HCT116 (cell line): ENCODE measurements around the gene XKR8. TPM values are rescaled to one million over a fixed set of nuclear protein-coding genes. Genes with fewer than 3 reads are reported as not detected.

Experiments used
- ATAC-seq: fragments of 200-7000 bp; cut with Tn5 transposase; 2 replicates; pipeline ENCODE4 v1.9.1; 2020; ENCODE audit warnings: mild to moderate bottlenecking, moderate library complexity
- BruUV-seq: library from RNA; stranded (reverse); fragments of 400-500 nt; replicated peaks from 2 replicates; lab custom pipeline; 2021; lab: Mats Ljungman, UMichigan
- CTCF ChIA-PET: fragments of 300-600 bp; sonication (Branson Sonifier 250); formaldehyde crosslinking; loops from one replicate; lab custom pipeline; 2021; ENCODE audit warnings: antibody characterized with exemption; lab: Charles Lee
- POLR2A ChIA-PET: fragments of 300-600, 350-600 bp; sonication (Branson Sonifier 250); formaldehyde crosslinking; loops from one replicate; lab custom pipeline; 2021; ENCODE audit warnings: antibody characterized with exemption; lab: Charles Lee
- RAD21 ChIA-PET, 2 experiments: fragments of 300-600 bp; sonication (Branson Sonifier 250); formaldehyde crosslinking; loops; one replicate each; lab custom pipeline; 2023; ENCODE audit warnings: low total read pairs in 2 of 2; ENCODE audit not compliant: uncharacterized antibody in 2 of 2, unreplicated experiment in 2 of 2, low non-redundant PET in 1 of 2; lab: Charles Lee
- DNase-seq: peaks from one replicate; pipeline ENCODE4 v3.0.0-alpha.2; 2010; ENCODE audit warnings: low read depth, low spot score
- H2AFZ ChIP-seq: fragments of 200-600 bp; shearing (Covaris generic), sonication (generic); 2 replicates; pipeline ENCODE4 v1.6.1; 2017; ENCODE audit warnings: low read depth, mixed run types, mixed read lengths, antibody characterized with exemption, low read length; ENCODE audit not compliant: poor library complexity, severe bottlenecking
- H3K27ac ChIP-seq: 2 replicates; pipeline ENCODE4 v1.5.1; 2012; ENCODE audit warnings: low read depth, low read length
- H3K27me3 ChIP-seq: fragments of 200-600 bp; sonication (generic); 2 replicates; pipeline ENCODE4 v1.6.1; 2016; ENCODE audit warnings: mixed run types, low read length, mixed read lengths; ENCODE audit not compliant: insufficient read depth
- H3K36me3 ChIP-seq, 2 experiments: fragments of 200-500 bp in 1 of 2; fragments of 200-600 bp in 1 of 2; sonication (Bioruptor generic) in 1 of 2; sonication (generic) in 1 of 2; 2 replicates each; pipeline versions ENCODE4 v1.5.1 to v1.6.1; 2014 to 2016; ENCODE audit warnings: low read length in 2 of 2, inconsistent platforms in 1 of 2, mixed read lengths in 1 of 2, mixed run types in 1 of 2; ENCODE audit not compliant: insufficient read depth in 2 of 2, control insufficient read depth in 1 of 2
- H3K4me1 ChIP-seq, 2 experiments: fragments of 200-600 bp in 1 of 2; sonication (generic) in 1 of 2; 2 replicates each; pipeline versions ENCODE4 v1.5.1 to v1.6.1; 2012 to 2017; ENCODE audit warnings: low read length in 2 of 2, inconsistent platforms in 1 of 2, mild to moderate bottlenecking in 1 of 2, mixed read lengths in 1 of 2, mixed run types in 1 of 2, moderate library complexity in 1 of 2; ENCODE audit not compliant: insufficient read depth in 2 of 2, control insufficient read depth in 1 of 2
- H3K4me2 ChIP-seq: fragments of 200-600 bp; sonication (generic); 2 replicates; pipeline ENCODE4 v1.6.1; 2017; ENCODE audit warnings: mixed run types, low read length, mixed read lengths
- H3K4me3 ChIP-seq, 2 experiments: fragments of 200-600 bp in 1 of 2; sonication (generic) in 1 of 2; replicated peaks in 1 of 2; 2 replicates each; pipeline ENCODE4 v1.5.1; 2011 to 2016; ENCODE audit warnings: low read length in 2 of 2, control low read depth in 1 of 2, low read depth in 1 of 2, mild to moderate bottlenecking in 1 of 2, mixed read lengths in 1 of 2, mixed run types in 1 of 2
- H3K79me2 ChIP-seq: fragments of 200-600 bp; sonication (generic); 2 replicates; pipeline ENCODE4 v1.6.1; 2017; ENCODE audit warnings: mild to moderate bottlenecking, mixed run types, low read length, moderate library complexity, mixed read lengths; ENCODE audit not compliant: insufficient read depth
- H3K9ac ChIP-seq: fragments of 200-600 bp; sonication (generic); 2 replicates; pipeline ENCODE4 v1.6.1; 2016; ENCODE audit warnings: low read length, mixed read lengths
- H3K9me2 ChIP-seq: fragments of 200-600 bp; sonication (generic), shearing (Covaris generic); 2 replicates; pipeline ENCODE4 v1.6.1; 2017; ENCODE audit warnings: mixed run types, mild to moderate bottlenecking, moderate library complexity; ENCODE audit not compliant: insufficient read depth
- H3K9me3 ChIP-seq, 2 experiments: fragments of 200-500 bp in 1 of 2; fragments of 200-600 bp in 1 of 2; sonication (Bioruptor generic) in 1 of 2; sonication (generic) in 1 of 2; 2 replicates each; pipeline ENCODE4 v1.6.1; 2014 to 2017; ENCODE audit warnings: low read length in 2 of 2, mixed read lengths in 2 of 2, inconsistent platforms in 1 of 2, low read depth in 1 of 2, mild to moderate bottlenecking in 1 of 2, mixed run types in 1 of 2, moderate library complexity in 1 of 2; ENCODE audit not compliant: control insufficient read depth in 1 of 2, insufficient read depth in 1 of 2
- H4K20me1 ChIP-seq: fragments of 200-600 bp; sonication (generic), shearing (Covaris generic); 2 replicates; pipeline ENCODE4 v1.6.1; 2017; ENCODE audit warnings: mixed run types, mild to moderate bottlenecking, moderate library complexity; ENCODE audit not compliant: insufficient read depth
- ATF3 ChIP-seq: IDR thresholded peaks from 2 replicates; pipeline ENCODE4 v1.6.1; 2012
- CBX3 ChIP-seq: IDR thresholded peaks from 2 replicates; pipeline ENCODE4 v1.6.1; 2012; ENCODE audit warnings: low read depth
- CTCF ChIP-seq, 3 experiments: fragments of 200-600 bp in 1 of 3; sonication (generic) in 1 of 3; IDR thresholded peaks in 2 of 3; conservative IDR thresholded peaks in 1 of 3; 2 replicates each; pipeline ENCODE4 v1.5.1; 2012 to 2017; ENCODE audit warnings: low read depth in 2 of 3, low read length in 2 of 3, antibody characterized with exemption in 1 of 3, borderline replicate concordance in 1 of 3, control low read depth in 1 of 3, mild to moderate bottlenecking in 1 of 3, mixed read lengths in 1 of 3, mixed run types in 1 of 3, moderate library complexity in 1 of 3; ENCODE audit not compliant: insufficient read depth in 1 of 3
- EGR1 ChIP-seq: IDR thresholded peaks from 2 replicates; pipeline ENCODE4 v1.6.1; 2012; ENCODE audit warnings: low read depth
- EZH2phosphoT487 ChIP-seq: fragments of 200-600 bp; IDR thresholded peaks from 2 replicates; pipeline ENCODE4 v1.6.1; 2018; ENCODE audit warnings: antibody characterized with exemption, borderline replicate concordance
- MAX ChIP-seq: IDR thresholded peaks from 2 replicates; pipeline ENCODE4 v1.6.1; 2012
- POLR2A ChIP-seq: IDR thresholded peaks from 2 replicates; pipeline ENCODE4 v1.7.0; 2011; ENCODE audit warnings: borderline replicate concordance; ENCODE audit not compliant: insufficient read depth, insufficient read length; ENCODE audit errors: extremely low read depth
- POLR2AphosphoS5 ChIP-seq: IDR thresholded peaks from 2 replicates; pipeline ENCODE4 v1.6.1; 2011; ENCODE audit warnings: mild to moderate bottlenecking, low read depth, low read length, moderate library complexity
- REST ChIP-seq: IDR thresholded peaks from 2 replicates; pipeline ENCODE4 v1.6.1; 2012; ENCODE audit warnings: low read depth
- SIN3A ChIP-seq: IDR thresholded peaks from 2 replicates; pipeline ENCODE4 v1.6.1; 2012; ENCODE audit warnings: low read depth
- SRF ChIP-seq: IDR thresholded peaks from 2 replicates; pipeline ENCODE4 v1.6.1; 2012; ENCODE audit warnings: low read depth
- TCF7L2 ChIP-seq: IDR thresholded peaks from 2 replicates; pipeline ENCODE4 v1.7.0; 2011; ENCODE audit warnings: borderline replicate concordance, inconsistent platforms; ENCODE audit not compliant: insufficient read depth, insufficient read length; ENCODE audit errors: extremely low read depth
- YY1 ChIP-seq: IDR thresholded peaks from 2 replicates; pipeline ENCODE4 v1.6.1; 2011; ENCODE audit warnings: low read length, low read depth, moderate library complexity, mild to moderate bottlenecking; ENCODE audit not compliant: insufficient replicate concordance; ENCODE audit errors: extremely low read depth
- ZBTB33 ChIP-seq: IDR thresholded peaks from 2 replicates; pipeline ENCODE4 v1.6.1; 2011; ENCODE audit warnings: mild to moderate bottlenecking, low read length, moderate library complexity; ENCODE audit not compliant: insufficient replicate concordance; ENCODE audit errors: extremely low read depth
- ZFX ChIP-seq: fragments of 450-650 bp; IDR thresholded peaks from 2 replicates; pipeline ENCODE4 v1.6.1; 2017
- intact Hi-C: fragments of 100-400 bp; cut with micrococcal nuclease; formaldehyde crosslinking; loops from 2 replicates; pipeline ENCODE4 v1.10.0; 2022
- total RNA-seq: library from RNA; stranded (reverse); gene quantifications from one replicate; pipeline ENCODE4 v1.2.1, GENCODE V29; 2021; ENCODE audit not compliant: unreplicated experiment

Gene XKR8
- total RNA-seq, 1 experiment from 2014 or later = 11.0 TPM

GRCh38 chr1:27999055-27999454 lies 39.3 kb downstream of the XKR8 start:
- no peak overlapping the region for H3K9ac ChIP-seq
- TF ChIP-seq CTCF (IDR thresholded peaks at IDR 0.05 in 2 of 3, conservative IDR thresholded peaks at IDR 0.05 in 1 of 3; ENCODE audit: borderline replicate concordance in 1 of 3, insufficient read depth in 1 of 3, low read depth in 2 of 3, low read length in 2 of 3) (no peak), ZBTB33 (no peak), EZH2phosphoT487 (no peak), TCF7L2 (no peak), ATF3 (no peak), SRF (no peak), REST (no peak), SIN3A (no peak), YY1 (no peak), EGR1 (no peak), CBX3 (no peak), MAX (no peak), POLR2A (no peak), ZFX (no peak), POLR2AphosphoS5 (no peak)
- TF ChIP-seq, all 23 proteins: peak for 0
- ChIA-PET CTCF (no interaction called here), POLR2A (no interaction called here), RAD21 (no interaction called here)
- Histone ChIP-seq H3K9me2 (no peaks in the 10 kb centered on the region), H3K4me1 (no peaks in the 10 kb centered on the region), H3K4me3 (no peak overlapping the region), H3K9me3 (no peaks in the 10 kb centered on the region), H3K4me2 (no peak overlapping the region), H2AFZ (no peak overlapping the region), H3K36me3 (peaks cover 20 to 30% of the 10 kb centered on the region in 2 experiments; a peak in 3 of 4 replicates), H3K27ac (no peak overlapping the region), H3K27me3 (no peaks in the 10 kb centered on the region), H4K20me1 (no peaks in the 10 kb centered on the region), H3K79me2 (no peaks in the 10 kb centered on the region)
- DNase-seq (no peak), ATAC-seq (no peak)
- intact Hi-C loops = no loop called here
- no TSS peak for BruUV-seq
